ENCODE measurements around the gene HK1.

HK1 gene

DNA sequence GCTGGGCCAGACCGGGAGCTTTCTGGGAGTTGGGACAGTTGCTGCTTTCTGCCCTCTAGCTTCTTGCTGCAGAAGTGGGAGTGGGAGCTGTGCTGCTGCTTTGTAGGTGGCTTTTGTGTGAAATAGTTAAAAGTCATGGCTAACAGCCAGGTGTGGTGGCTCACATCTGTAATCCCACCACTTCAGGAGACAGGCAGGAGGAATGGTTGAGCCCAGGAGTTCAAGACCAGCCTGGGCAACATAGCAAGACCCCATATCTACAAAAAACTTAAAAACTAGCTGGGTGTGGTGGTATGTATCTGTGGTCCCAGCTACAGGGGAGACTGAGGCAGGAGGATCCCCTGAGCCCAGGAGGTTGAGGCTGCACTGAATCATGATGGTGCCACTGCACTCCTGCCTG is 124.8 kb downstream of the HK1 start:
- no peak overlapping the region for H3K27ac ChIP-seq
- TF ChIP-seq, protein P1, sequence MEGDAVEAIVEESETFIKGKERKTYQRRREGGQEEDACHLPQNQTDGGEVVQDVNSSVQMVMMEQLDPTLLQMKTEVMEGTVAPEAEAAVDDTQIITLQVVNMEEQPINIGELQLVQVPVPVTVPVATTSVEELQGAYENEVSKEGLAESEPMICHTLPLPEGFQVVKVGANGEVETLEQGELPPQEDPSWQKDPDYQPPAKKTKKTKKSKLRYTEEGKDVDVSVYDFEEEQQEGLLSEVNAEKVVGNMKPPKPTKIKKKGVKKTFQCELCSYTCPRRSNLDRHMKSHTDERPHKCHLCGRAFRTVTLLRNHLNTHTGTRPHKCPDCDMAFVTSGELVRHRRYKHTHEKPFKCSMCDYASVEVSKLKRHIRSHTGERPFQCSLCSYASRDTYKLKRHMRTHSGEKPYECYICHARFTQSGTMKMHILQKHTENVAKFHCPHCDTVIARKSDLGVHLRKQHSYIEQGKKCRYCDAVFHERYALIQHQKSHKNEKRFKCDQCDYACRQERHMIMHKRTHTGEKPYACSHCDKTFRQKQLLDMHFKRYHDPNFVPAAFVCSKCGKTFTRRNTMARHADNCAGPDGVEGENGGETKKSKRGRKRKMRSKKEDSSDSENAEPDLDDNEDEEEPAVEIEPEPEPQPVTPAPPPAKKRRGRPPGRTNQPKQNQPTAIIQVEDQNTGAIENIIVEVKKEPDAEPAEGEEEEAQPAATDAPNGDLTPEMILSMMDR (IDR thresholded peaks at IDR 0.05) = no peak
- H3K36me3 ChIP-seq = peaks cover 33 to 67% (median 44%) of the 10 kb centered on the region in 3 donors
- H3K4me1 ChIP-seq = peaks cover 2 to 34% (median 28%) of the 10 kb centered on the region in 4 donors
- intact Hi-C loops (cut with DNase I; ENCODE audit: low total_unique reads) = loop anchor here (5.0 kb wide), 1 partner anchor 221 kb away; the partner anchor contains the start of gene SUPV3L1
- H3K27me3 ChIP-seq = no peaks in the 10 kb centered on the region
- no peak overlapping the region for H3K4me3 ChIP-seq
- DNase-seq = no peak
- H3K9me3 ChIP-seq = no peaks in the 10 kb centered on the region

DNA sequence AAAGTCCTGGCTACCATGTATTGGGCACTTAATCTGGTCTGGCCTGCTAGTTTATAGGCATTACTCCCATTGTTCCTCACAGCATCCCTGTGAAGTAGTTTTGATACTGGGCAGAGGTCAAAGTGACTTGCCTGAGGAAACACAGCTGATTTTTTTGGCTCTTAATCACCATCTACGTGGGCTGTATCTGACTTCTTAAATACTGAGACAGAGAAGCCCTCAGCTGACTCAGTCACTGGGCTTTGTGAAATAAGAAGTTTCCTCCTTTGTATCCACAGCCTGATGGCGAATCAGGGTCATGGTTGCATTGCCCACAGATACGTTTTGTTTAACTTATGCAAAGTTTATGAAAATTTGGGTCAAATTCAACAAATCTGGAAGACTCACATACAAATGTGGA is 125.2 kb downstream of the HK1 start:
- H3K4me1 ChIP-seq = peaks cover 7 to 38% (median 31%) of the 10 kb centered on the region in 4 donors
- TF ChIP-seq, protein P1 (IDR thresholded peaks at IDR 0.05) = no peak
- no peaks in the 10 kb centered on the region for H3K9me3 ChIP-seq
- intact Hi-C loops (cut with DNase I; ENCODE audit: low total_unique reads) = loop anchor here (5.0 kb wide), 1 partner anchor 221 kb away; the partner anchor contains the start of gene SUPV3L1
- no peaks in the 10 kb centered on the region for H3K27me3 ChIP-seq
- no peak for DNase-seq
- H3K4me3 ChIP-seq = no peak overlapping the region
- peak overlapping the region in 1 of 2 donors; percentile 21 for H3K27ac ChIP-seq
- peaks cover 30 to 63% (median 40%) of the 10 kb centered on the region in 3 donors for H3K36me3 ChIP-seq

DNA sequence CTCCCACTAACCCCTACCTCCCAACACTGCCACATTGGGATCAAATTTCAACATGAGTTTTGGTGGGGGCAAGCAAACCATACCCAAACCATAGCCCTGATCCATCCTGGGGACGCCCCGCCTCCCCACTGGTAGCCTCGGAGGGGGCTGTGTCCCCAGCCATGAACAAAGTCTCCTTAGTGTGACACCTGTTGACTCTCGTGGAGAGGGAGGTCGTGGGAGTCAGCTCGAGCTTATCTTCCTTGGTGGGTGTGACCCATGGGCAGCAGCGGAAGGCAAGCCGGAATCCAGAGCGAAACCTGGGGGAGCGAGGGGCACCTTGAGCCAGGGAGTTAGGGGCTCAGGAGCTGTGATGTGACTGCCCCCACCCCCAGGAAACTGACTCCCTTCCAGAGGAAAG is 126.5 kb downstream of the HK1 start:
- DNase-seq = no peak
- H3K4me3 ChIP-seq = no peak overlapping the region
- no peaks in the 10 kb centered on the region for H3K27me3 ChIP-seq
- H3K27ac ChIP-seq = peak overlapping the region; percentile 80 to 88
- H3K36me3 ChIP-seq = peaks cover 18 to 50% (median 27%) of the 10 kb centered on the region in 3 donors
- TF ChIP-seq, protein P1 (IDR thresholded peaks at IDR 0.05) = no peak
- peaks cover 8 to 43% (median 31%) of the 10 kb centered on the region in 4 donors for H3K4me1 ChIP-seq
- intact Hi-C loops (cut with DNase I; ENCODE audit: low total_unique reads) = loop anchor here (5.0 kb wide), 1 partner anchor 222 kb away; the partner anchor contains the start of gene SUPV3L1
- H3K9me3 ChIP-seq = no peaks in the 10 kb centered on the region

DNA sequence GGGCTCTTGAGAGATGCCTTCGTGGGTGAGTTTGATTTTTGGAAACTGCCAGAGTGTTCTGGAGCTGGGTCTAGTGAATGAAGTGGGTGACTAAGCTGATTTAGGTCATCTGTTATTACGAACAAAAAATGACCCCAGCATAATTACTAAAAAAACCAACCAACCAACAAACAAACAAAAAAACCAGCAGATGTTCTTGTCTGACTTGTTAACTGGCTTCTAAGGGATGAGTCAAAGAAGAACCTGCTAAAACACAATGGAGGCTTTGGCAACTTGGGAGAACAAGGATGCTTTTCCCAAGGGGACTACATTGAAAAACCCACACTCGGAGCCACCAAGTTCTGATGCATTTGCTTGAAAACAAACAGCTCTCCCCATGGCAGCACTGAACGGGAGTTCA is 126.9 kb downstream of the HK1 start:
- intact Hi-C loops (cut with DNase I; ENCODE audit: low total_unique reads) = no loop called here

DNA sequence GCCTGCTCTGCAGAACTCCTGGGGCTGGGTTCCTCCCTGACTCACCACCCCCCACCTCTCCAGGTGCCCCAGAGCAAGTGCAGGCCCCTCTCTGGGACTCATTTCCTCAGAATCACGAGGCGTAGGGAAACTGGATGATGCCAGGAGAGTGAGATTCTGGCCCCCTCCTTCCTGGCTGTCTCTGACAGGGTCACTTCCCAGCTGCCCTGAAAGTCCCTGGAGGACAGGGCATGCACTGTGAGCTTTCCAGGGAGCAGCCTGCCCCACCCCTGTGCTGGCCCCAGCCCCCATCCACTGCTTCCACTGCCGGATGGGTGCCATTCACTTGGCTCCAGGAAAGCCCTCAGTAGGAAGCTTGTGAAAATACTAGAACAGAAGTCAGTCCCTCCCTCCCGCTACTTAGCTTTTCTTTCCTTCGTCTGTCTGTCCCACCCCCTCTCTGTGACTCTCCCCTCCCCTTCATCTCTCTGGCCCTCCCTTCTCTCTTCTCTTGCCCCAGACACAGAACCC is 128.1 kb downstream of the HK1 start:
- TF ChIP-seq, protein P1 (IDR thresholded peaks at IDR 0.05) = no peak
- DNase-seq = peak; percentile 48 to 89
- Histone ChIP-seq H3K27ac (peak overlapping the region; percentile 80 to 88), H3K36me3 (peaks cover 2 to 35% (median 12%) of the 10 kb centered on the region in 3 donors), H3K9me3 (no peaks in the 10 kb centered on the region), H3K27me3 (no peaks in the 10 kb centered on the region), H3K4me3 (no peak overlapping the region), H3K4me1 (peaks cover 8 to 43% (median 31%) of the 10 kb centered on the region in 4 donors)
- intact Hi-C loops (cut with DNase I; ENCODE audit: low total_unique reads) = no loop called here

More for the DNA sequence above, 126.9 kb downstream of the HK1 start:
- no peak for DNase-seq
- Histone ChIP-seq H3K4me1 (peaks cover 8 to 43% (median 31%) of the 10 kb centered on the region in 4 donors), H3K36me3 (peaks cover 13 to 46% (median 23%) of the 10 kb centered on the region in 3 donors), H3K27ac (peak overlapping the region; percentile 80 to 88), H3K9me3 (no peaks in the 10 kb centered on the region), H3K27me3 (no peaks in the 10 kb centered on the region), H3K4me3 (no peak overlapping the region)
- TF ChIP-seq, protein P1 (IDR thresholded peaks at IDR 0.05) = no peak

Measured in tibial artery (tissue), 4 donors.